Neural progenitor cell (in vitro differentiated cells): Measurements from ENCODE around the gene KRT7.
"Not testable (repeated sequence)": the region's sequence is repeated elsewhere in the genome, so short reads cannot be mapped to it uniquely, and the experiment has no call there.

ENCODE experiments used
- EZH2 ChIP-seq: fragments of 200-600 bp; sonication (generic); IDR thresholded peaks from 2 replicates; pipeline ENCODE4 v1.6.1; 2017; ENCODE audit warnings: antibody characterized with exemption, mild to moderate bottlenecking, moderate library complexity
- EZH2phosphoT487 ChIP-seq: fragments of 200-600 bp; sonication (generic); IDR thresholded peaks from 2 replicates; pipeline ENCODE4 v1.6.1; 2017; ENCODE audit warnings: antibody characterized with exemption
- TF ChIP-seq, protein P1 (sequence below): fragments of 200-600 bp; sonication (generic); IDR thresholded peaks from 2 replicates; pipeline ENCODE4 v1.5.1; 2017; ENCODE audit warnings: antibody characterized with exemption, mild to moderate bottlenecking

DNA sequence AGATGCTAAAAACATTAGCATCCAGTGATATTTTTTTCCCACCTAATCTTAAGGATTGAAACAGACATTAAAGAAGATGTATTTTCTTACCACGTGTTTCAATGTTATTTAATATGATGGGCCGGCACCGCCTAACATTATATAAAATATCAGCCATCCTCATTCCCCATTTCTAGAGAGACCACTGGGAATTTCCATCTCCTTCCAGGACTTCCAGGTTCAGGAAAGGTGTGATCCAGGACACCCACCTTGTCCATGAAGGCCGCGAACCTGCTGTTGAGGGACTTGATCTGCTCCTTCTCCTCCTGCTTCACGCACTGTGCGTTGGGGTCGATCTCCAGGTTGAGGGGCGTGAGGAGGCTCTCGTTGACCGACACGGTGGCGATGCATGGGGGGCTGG, 24.9 kb downstream of the KRT7 start:
- TF ChIP-seq, protein P1, sequence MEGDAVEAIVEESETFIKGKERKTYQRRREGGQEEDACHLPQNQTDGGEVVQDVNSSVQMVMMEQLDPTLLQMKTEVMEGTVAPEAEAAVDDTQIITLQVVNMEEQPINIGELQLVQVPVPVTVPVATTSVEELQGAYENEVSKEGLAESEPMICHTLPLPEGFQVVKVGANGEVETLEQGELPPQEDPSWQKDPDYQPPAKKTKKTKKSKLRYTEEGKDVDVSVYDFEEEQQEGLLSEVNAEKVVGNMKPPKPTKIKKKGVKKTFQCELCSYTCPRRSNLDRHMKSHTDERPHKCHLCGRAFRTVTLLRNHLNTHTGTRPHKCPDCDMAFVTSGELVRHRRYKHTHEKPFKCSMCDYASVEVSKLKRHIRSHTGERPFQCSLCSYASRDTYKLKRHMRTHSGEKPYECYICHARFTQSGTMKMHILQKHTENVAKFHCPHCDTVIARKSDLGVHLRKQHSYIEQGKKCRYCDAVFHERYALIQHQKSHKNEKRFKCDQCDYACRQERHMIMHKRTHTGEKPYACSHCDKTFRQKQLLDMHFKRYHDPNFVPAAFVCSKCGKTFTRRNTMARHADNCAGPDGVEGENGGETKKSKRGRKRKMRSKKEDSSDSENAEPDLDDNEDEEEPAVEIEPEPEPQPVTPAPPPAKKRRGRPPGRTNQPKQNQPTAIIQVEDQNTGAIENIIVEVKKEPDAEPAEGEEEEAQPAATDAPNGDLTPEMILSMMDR: not testable (repeated sequence)
- not testable (repeated sequence) for TF ChIP-seq EZH2phosphoT487, EZH2
